Measurements from ENCODE around the gene CACNA1C.
"Not testable (repeated sequence)": the region's sequence is repeated elsewhere in the genome, so short reads cannot be mapped to it uniquely, and the experiment has no call there.

The CACNA1C gene

DNA sequence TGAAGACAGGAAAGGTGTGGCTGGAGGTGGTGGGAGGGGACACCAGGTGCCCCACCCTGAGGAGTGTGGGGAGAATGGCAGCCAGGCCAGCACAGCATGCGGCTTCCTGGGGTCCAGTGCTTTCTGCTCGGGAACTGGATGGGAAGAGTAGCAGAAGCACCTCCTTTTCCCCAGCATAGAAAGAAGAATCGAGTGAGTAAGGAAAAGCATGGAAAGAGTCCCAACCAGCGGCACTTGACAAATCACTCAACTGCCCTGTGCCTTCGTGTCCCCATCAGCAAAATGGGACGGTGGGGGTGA is 631.2 kb downstream of the CACNA1C start:
- DNase-seq = not testable (repeated sequence)

- DNase-seq = not testable (repeated sequence)
Measured at GRCh38 chr12:2685620-2686279, 633.0 kb downstream of the CACNA1C start.

DNA sequence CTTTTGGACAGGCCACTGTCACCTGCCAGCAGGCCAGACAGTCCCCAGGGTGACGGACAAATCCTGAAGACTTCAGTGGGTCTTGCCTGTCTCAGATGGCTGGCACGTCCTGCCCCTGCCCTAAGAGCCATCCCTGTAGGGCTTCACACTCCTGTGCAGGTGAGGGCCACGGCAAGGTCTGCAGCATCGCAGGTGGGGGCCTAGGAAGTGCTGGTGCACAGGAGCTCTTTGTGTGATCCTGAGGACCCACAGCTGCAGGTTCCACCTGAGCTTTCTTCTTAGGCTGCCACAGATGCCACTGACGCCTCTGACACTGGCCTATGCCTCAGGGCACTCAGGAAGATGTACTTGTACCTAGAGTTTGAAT is 633.5 kb downstream of the CACNA1C start:
- no peak for DNase-seq

DNA sequence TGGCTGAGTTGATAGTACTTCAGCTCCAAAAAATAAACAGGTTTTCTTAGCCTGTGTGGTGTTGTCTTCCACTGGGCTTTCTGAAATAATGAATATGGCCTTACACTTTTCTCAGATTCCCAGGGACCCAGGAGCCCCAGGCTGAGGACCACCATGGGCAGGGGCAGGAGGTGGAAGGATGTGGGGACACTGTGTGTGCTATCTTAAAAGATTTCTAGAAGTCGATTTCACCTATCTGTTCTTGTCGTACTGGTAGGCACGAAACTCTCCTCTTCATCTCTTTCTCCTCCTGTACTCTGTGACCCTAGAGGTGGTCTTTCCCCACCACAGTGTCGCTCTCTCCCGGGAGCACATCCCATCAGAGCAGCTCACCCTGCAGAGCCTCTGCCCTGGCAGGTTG is 634.3 kb downstream of the CACNA1C start:
- DNase-seq = no peak

DNA sequence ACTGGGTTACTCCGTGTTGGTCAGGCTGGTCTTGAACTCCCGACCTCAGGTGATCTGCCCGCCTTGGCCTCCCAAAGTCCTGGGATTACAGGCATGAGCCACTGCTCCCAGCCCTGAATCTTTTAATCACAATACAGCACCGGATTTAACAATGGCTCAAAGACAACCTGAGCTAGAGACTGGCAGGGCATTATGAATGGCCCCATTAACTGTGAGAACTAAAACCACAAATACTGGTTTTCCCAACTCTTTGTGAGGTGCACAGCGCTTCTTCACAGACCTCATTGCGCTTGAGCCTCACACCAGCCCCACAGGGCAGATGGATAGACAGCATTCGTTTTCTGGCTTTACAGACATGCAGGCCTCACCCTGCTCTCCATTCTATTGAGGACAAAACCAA is 634.9 kb downstream of the CACNA1C start:
- DNase-seq = no peak

GRCh38 chr12:2688381-2688931 is 635.7 kb downstream of the CACNA1C start:
- no peak for DNase-seq

DNA sequence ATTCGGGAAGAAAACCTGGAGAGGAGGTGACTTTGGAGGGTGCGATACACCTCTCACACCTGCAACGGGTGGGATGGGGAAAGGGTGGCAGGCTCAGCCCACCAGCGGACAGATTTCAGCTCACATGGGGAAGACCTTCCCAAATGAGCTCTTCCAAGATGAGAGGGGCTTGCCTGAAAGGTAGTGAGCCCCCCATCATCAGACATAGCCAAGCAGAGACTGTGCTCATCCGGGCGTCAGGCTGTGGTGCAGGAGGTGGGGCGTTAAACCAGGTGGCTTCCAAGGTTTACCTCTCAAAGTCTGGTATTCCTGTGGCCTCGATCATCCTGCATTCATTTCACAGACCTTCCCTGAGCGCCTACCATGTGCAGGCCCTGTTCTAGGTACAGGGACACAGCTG is 636.6 kb downstream of the CACNA1C start:
- no peak for DNase-seq

- no peak for DNase-seq
Measured at GRCh38 chr12:2689879-2690278, 637.1 kb downstream of the CACNA1C start.

DNA sequence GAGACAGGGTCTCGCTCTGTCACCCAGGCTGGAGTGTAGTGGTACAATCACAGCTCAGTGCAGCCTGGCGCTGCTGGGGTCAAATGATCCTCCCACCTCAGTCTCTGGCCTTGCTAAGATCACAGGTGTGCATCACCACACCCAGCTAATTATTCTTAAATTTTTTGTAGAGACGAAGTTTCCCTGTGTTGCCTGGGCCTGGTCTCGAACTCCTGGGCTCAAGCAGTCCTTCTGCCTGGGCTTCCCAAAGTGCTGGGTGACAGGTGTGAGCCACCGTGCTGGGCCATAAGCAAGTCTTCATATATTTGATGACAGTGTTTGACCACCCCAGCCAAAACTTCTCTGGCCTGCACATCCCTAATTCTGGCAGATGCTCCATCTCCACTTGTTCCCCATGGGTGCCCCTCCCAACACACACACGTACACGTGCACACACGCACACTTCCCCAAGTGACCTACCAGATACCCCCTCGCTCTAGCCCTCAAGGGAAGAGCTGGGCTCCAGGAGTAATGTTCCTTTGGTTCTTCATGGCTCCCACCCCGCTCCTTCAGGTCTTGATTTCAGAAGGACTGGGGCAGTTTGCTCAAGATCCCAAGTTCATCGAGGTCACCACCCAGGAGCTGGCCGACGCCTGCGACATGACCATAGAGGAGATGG is 637.7 kb downstream of the CACNA1C start:
- no peak for DNase-seq

- peak; percentile 39 for DNase-seq
Measured at GRCh38 chr12:2691006-2691344, 638.2 kb downstream of the CACNA1C start.

DNA sequence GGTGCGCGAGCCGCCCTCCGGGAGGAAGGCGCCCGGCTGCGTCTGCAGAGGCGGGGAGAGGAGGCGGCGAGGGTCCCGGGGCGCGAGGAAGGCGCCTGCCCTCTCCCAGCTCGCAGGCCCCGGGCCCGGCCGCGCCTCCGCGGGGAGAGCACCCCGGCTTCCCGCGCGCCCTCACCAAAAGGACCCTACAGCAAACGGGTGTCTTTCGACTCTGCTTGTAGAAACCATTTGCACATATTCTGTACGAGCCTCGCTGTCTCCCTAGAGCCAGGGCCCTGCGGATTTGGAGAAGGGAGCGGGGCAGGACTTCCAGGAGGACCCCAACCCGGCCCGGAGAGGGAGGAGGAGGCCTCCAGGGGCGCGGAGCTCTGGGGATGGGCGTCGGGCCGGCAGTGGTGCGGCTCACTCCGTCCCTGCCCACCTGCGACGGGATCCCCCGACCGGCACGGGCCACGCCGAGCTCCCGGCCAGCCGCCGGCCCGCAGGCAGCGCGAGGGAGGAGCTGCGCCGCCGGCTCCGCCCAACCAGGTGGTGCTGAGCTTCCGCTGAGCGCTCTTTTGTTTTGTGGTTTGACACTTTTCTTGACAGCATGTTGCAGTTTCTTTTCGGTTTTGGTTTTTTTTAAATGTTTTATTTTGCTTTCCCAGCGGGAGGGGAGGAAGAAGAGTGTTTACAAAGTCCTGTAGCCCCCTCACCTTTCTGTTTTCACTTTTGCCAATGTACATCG is 638.7 kb downstream of the CACNA1C start:
- DNase-seq = peak; percentile 25

GRCh38 chr12:2692080-2692479 is 639.3 kb downstream of the CACNA1C start:
- no peak for DNase-seq

DNA sequence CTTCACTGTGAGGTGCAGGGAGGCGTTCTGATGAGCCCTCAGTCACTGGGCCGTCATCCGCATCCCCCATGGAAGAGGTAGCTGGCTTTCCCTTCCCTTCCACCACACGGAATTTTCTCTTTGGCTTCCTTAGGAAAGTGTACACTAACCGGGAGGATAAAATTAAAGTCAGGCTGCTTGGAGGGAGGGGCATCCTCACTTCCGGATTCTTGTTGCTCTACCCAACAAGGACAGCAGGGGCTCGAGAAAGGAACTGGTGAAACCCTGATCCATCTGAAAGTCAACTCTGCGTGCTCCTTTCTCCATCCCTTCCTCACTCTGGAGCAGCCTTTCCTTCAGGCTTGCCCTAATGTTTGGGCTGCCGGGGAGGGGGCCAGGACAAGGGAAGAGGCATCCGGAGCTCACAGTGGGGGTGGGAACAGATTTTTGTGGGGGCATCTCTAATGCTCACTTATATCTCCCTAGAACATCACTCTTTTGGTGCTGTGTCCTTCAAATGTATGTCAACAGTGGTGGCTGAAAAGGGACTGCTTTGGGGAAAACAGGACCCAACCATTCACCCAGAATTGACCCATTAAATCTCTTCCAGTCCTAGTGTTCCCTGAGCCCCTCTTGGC is 640.6 kb downstream of the CACNA1C start:
- no peak for DNase-seq

- no peak for DNase-seq
Measured at GRCh38 chr12:2693980-2694610, 641.3 kb downstream of the CACNA1C start.

DNA sequence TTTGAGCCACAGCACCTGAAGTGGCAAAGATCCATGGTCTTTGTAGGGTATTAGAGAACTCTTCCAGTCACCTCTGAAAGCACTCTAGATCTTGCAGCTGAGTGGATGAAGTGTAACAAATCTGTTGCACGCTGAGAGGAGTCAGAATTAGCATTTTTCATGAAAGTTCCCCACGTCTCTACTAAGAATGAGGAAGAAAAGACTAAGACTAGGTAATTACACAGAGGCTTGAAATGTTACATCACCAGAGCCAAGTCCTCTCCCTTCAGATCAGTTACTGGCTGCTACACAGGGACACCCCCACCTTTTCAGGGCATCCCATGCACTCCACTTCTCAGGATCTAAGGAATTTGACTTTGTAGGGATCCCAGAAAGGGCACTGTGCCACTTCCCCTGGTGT is 643.3 kb downstream of the CACNA1C start:
- DNase-seq = no peak

GRCh38 chr12:2697057-2697800 is 644.4 kb downstream of the CACNA1C start:
- DNase-seq = no peak

- DNase-seq = no peak
Measured at GRCh38 chr12:2698566-2698965, 645.8 kb downstream of the CACNA1C start.

GRCh38 chr12:2710701-2711100 is 657.9 kb downstream of the CACNA1C start:
- DNase-seq = no peak

DNA sequence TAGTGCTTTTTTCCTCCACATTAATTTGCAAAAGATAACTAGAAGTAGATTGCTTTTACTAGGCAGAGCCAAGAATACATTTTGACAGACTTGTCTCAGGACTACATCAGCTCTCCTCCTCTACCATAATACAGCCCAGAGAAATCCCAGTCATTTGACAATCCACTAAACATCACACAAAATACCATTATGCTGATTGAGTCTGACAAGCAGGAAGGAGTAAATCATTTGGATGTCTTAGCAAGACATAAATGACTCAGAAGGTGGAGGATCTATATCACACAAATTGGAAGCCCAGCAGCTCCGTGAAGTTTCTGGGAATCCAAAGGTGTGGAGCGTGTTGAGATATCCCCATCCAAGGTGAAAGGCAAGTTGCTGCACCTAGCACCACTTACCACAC is 666.6 kb downstream of the CACNA1C start:
- DNase-seq = no peak

DNA sequence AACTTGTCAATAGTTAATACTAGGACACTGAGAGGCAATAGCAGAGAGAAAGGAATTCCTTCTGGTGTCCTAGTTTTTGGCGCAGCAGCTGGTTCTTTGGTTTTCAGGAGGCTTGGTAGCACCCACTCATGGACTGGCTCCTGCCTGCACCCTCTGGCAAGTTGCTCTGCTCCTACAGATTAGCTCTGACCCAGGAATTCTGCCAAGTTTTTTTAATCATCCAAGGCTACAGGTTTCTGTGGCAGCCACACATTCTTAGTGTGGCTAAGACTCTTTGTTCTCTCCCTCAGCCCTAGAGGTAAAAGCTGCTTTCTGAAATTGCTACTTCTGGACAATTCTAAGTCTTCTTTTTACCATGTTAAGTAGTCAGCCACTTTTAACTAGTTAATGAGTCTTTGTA is 670.0 kb downstream of the CACNA1C start:
- no peak for DNase-seq

DNA sequence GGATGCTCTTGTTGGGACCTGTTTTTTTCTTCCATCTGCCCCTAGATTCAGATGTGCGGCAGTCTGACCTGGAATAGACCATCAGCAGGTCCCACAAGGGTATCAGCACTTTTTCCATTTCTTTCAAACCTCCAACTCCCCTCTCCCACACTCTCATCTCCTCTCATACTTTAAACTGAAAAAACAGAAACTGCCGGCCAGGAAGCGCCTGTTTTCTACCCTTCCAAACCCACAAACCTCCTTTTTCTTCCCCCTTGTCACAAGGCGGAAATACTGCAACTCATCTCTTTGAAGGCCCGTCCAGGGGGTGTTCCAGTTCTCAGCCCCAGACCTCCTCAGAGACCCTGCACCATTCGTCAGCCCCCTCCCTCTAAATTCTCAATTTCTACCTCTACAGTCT is 679.5 kb downstream of the CACNA1C start:
- no peak for DNase-seq
